ENCODE results near the gene DAP3.
A peak's percentile ranks its signal among the peaks of the same experiment; 100 is the strongest.
"Not testable (repeated sequence)": the region's sequence is repeated elsewhere in the genome, so short reads cannot be mapped to it uniquely, and the experiment has no call there.

Gene DAP3

GRCh38 chr1:155687705-155688323 lies 1.1 kb upstream of the DAP3 start:
- DNase-seq = not testable (repeated sequence)

- peak; percentile 91 for DNase-seq
Measured at GRCh38 chr1:155688324-155689080, 389 bp upstream of the DAP3 start, which contains the start of gene YY1AP1. TSS of gene YY1AP1 (minus strand) at chr1:155688774. CDS start at chr1:155680436, 8,338 bp downstream.

GRCh38 chr1:155691992-155692528 lies 3.2 kb downstream of the DAP3 start:
- DNase-seq = no peak

- no peak for DNase-seq
Measured at GRCh38 chr1:155694167-155694566, 5.3 kb downstream of the DAP3 start.

- no peak for DNase-seq
Measured at GRCh38 chr1:155695072-155695471, 6.2 kb downstream of the DAP3 start.

- DNase-seq = no peak
Measured at GRCh38 chr1:155695608-155696007, 6.7 kb downstream of the DAP3 start.

- no peak for DNase-seq
Measured at GRCh38 chr1:155696524-155696923, 7.6 kb downstream of the DAP3 start.

- DNase-seq = no peak
Measured at GRCh38 chr1:155697046-155697445, 8.2 kb downstream of the DAP3 start.

GRCh38 chr1:155697616-155698015 lies 8.7 kb downstream of the DAP3 start:
- not testable (repeated sequence) for DNase-seq

GRCh38 chr1:155698382-155699038 lies 9.6 kb downstream of the DAP3 start:
- DNase-seq = no peak

GRCh38 chr1:155699062-155699461 lies 10.2 kb downstream of the DAP3 start:
- not testable (repeated sequence) for DNase-seq

- DNase-seq = not testable (repeated sequence)
Measured at GRCh38 chr1:155701675-155702074, 12.8 kb downstream of the DAP3 start.

- DNase-seq = no peak
Measured at GRCh38 chr1:155703216-155703615, 14.3 kb downstream of the DAP3 start.

- not testable (repeated sequence) for DNase-seq
Measured at GRCh38 chr1:155704414-155704813, 15.5 kb downstream of the DAP3 start.

GRCh38 chr1:155706139-155706538 lies 17.2 kb downstream of the DAP3 start:
- no peak for DNase-seq

- DNase-seq = no peak
Measured at GRCh38 chr1:155709391-155709790, 20.5 kb downstream of the DAP3 start.

GRCh38 chr1:155711457-155711856 lies 22.6 kb downstream of the DAP3 start:
- DNase-seq = not testable (repeated sequence)

GRCh38 chr1:155712636-155713035 lies 23.7 kb downstream of the DAP3 start:
- not testable (repeated sequence) for DNase-seq

GRCh38 chr1:155713075-155713474 lies 24.2 kb downstream of the DAP3 start:
- no peak for DNase-seq

- not testable (repeated sequence) for DNase-seq
Measured at GRCh38 chr1:155715056-155715455, 26.2 kb downstream of the DAP3 start.

GRCh38 chr1:155715777-155716176 lies 26.9 kb downstream of the DAP3 start:
- no peak for DNase-seq

GRCh38 chr1:155717041-155717440 lies 28.1 kb downstream of the DAP3 start:
- DNase-seq = no peak

GRCh38 chr1:155718524-155719115 lies 29.7 kb downstream of the DAP3 start:
- DNase-seq = not testable (repeated sequence)
